VCaP (cell line): ENCODE measurements around the gene TM9SF2.

Experiments
- H3K27ac ChIP-seq: fragments of 450-650 bp; 2 replicates; pipeline ENCODE4 v1.5.1; 2017
- TF ChIP-seq, protein P1 (sequence below): fragments of 450-650 bp; conservative IDR thresholded peaks from 2 replicates; pipeline ENCODE4 v1.5.1; 2017; ENCODE audit warnings: mild to moderate bottlenecking, moderate library complexity

TM9SF2 gene

DNA sequence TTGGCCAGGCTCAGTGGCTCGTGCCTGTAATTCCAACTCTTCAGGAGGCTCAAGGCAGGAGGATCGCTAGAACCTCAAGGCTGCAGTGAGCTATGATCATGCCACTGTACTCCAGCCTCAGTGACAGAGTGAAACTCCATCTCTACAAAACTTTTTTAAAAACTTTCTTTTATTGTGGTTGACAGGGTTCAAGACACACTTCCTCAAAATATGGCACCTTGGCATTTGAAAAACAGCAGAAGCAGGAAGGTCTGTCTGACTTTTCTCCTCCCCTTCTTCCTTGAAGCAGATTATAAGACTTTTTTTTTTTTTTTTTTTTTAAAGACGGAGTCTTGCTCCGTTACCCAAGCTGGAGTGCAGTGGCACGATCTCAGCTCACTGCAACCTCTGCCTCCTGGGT, 100.3 kb downstream of the TM9SF2 start:
- TF ChIP-seq, protein P1, sequence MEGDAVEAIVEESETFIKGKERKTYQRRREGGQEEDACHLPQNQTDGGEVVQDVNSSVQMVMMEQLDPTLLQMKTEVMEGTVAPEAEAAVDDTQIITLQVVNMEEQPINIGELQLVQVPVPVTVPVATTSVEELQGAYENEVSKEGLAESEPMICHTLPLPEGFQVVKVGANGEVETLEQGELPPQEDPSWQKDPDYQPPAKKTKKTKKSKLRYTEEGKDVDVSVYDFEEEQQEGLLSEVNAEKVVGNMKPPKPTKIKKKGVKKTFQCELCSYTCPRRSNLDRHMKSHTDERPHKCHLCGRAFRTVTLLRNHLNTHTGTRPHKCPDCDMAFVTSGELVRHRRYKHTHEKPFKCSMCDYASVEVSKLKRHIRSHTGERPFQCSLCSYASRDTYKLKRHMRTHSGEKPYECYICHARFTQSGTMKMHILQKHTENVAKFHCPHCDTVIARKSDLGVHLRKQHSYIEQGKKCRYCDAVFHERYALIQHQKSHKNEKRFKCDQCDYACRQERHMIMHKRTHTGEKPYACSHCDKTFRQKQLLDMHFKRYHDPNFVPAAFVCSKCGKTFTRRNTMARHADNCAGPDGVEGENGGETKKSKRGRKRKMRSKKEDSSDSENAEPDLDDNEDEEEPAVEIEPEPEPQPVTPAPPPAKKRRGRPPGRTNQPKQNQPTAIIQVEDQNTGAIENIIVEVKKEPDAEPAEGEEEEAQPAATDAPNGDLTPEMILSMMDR, result no peak
- no peak overlapping the region for H3K27ac ChIP-seq

DNA sequence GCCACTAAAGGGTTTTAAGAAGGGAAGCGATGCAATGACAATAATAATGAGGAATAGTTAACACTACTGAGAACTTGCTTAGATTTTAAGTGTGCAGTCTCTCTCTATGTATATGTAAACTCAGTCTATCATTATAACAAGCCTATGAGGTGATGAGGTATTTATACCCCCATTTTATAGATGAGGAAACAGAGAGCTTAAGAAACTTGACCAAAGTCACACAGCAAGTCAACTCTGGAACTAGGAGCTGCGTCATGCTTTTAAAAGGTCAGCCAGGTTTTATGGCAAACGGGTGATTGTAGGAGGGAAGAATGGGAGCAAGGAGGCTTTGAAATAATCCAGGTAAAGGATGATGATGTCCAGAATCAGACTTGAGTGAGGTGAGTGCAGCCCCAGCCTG, 103.4 kb downstream of the TM9SF2 start:
- H3K27ac ChIP-seq, result no peak overlapping the region
- TF ChIP-seq, protein P1, result no peak

DNA sequence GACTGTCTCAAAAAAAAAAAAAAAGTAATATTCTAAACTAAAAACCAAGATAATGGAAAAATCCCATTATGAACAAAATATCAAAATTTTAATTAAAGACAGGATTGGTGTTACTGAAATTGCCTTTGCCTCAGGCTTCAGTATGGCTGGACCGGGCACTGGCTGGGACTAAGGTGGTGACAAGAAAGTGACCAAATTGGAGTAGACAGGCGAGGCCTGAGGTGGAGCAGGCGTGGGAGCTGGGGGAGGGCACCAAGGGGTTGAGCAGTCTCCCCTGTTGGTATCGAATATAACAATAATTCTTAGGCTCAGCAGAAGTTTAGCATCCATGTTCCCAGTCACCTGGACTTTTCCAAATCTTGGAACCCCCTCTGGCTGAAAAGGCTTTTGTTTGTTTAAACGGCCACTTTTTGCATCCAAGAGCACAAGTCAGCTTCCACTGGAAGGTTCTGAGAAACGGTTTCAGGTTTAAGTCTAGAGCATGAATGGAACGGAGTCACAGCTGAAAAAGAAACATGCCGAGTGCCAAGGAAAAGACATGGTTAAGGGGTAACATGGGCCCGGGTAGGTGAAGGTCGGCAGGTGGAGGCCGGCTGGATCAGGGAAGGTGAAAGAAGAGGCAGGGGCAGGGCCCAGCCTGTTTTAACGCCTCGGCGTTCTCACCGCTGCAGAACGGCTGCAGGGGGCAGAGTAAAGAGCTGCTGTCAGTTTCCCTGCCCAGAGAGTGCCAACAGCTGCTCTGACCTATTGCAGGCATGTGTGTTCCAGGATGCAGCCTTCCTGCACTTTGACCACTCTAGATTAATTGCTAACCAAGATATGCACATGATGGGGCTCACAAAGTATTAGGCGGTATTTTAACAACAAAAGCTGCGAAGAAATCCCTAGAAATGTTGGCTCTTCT, 104.4 kb downstream of the TM9SF2 start:
- TF ChIP-seq, protein P1, result peak; percentile 52; the same call in 1 of the 2 replicates
- peak overlapping the region; percentile 92 for H3K27ac ChIP-seq

DNA sequence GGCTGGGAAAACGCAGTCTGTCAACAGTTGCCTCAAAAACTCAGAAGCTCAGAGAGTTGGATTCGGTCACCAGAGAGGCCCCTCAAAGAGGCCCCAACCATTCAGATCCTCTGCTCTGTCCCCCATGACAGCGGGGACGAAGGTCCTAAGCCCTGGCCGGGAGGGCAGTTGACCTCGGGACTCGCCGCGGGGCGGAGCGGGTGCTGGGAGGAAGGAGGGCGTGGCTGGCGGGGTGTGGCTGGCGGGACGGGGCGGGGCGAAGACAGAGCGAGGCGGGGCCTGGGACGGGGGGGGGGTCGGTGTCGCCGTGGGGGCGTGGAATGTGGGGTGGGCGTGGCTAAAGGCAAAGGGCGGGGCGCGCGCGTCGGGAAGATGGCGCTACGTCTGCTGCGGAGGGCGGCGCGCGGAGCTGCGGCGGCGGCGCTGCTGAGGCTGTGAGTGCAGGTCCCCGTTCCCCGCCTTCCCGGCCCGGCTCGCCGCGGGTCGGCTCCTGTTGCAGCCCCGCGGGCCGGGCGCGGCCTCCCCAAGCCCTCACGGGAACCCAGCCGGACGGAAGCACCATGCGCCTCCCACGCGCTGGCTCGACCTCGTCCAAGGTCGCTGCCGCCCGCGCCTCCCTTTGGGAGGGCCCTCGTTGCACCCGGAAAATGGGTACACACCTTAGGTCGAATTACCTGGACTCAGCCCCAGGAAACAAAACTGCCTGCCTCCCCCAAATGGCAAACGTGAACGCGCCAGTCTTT, 105.2 kb downstream of the TM9SF2 start, which contains the start of gene CLYBL:
Gene CLYBL, plus strand, starts transcription at position 367 of the 743 bp plus-strand sequence.
- peak within 1 kb of the TSS; percentile 92 for H3K27ac ChIP-seq
- TF ChIP-seq, protein P1, result no peak; the same call in 1 of the 2 replicates

DNA sequence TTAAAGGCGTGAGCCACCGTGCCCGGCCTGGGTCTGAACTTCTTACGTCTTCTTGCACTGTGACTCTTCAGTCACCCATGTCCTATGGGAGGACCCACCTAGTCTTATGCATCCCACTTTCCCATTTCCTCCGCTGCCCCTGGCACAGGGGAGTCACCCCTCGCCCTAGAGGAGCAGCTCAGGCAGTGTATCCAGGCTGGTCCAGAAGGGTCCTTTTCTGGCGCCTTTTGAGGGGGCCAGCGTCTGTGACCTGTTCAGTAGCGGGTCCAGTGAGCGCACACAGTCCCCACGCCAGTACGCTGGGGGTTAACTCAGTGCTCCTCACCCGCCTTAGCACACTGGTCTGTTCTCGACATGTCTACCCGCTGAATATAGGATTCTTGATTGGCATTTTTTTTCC, 107.1 kb downstream of the TM9SF2 start:
- TF ChIP-seq, protein P1, result no peak
- H3K27ac ChIP-seq, result no peak overlapping the region

DNA sequence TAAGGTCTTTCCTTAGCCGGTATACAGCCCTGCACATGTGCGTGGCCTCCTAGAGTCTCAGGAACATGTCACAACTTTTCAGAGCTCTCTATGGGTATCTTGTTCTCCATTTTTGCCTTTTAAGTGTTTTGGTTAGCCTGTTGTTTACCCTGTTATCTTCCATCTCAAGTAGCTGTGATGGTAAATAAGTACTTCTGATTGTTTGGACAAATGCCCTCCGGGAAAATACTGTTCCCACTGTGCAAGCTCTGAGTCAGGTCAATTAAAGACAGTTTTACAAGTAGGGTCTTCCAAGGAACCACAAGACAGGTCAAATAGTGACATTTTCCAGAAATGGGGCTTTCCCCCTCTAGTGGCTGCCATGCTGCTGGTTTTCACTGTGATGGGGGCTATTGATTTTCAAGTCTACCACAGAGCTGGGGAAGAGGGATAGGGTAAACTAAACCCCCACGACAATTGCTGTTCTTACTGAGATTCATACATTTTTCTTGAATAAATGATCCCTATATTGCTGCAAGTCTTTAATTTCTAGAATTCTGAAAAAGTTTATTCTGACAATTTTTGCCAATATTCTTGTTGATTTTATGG, 109.5 kb downstream of the TM9SF2 start:
- H3K27ac ChIP-seq, result 0 out of 2 replicates have a peak overlapping the region, but pooled peaks have one; percentile 24
- TF ChIP-seq, protein P1, result peak; percentile 29; the same call in 1 of the 2 replicates
